UCSD-AML1 (cell line): ENCODE results near the gene GP1BA.

Experiments used
- DNase-seq: peaks from one replicate; lab custom pipeline; 2025; ENCODE audit not compliant: unreplicated experiment; lab: John Stamatoyannopoulos, UW

Gene GP1BA

GRCh38 chr17:4949321-4950074 lies 17.4 kb downstream of the GP1BA start:
- peak; percentile 78 for DNase-seq

DNA sequence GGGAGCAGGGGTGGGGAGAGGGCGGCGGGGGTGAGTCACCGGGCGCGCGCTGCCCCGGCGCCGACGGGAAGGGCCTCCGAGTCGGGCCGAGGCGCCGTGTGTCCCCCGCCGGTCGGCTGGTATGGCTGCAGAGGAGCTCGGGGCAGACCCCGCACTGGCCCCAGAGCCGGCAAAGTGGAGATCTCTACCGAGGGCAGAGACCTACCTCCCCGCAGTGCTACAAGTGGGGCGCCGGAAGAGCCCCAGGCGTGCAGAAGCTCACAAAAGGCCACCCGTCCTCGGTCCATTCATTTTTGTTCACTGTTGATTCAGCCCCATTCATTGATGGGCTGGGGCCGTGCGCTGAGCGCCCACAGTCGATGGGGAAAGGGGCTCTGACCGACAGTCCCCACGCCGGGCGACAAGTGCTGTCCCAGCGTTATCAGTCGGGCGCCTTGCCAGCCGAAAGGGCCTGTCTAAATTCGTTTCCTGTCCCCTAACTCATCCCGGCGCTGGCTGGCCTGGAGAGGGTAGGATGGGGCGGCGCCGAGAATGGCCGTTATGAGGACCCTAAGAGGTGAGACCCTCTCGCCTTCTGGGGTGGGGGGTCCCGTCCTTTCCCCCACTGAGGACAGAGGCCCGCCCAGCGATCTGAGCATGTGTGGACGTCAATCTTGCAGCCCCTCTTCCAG lies 18.1 kb downstream of the GP1BA start:
- peak; percentile 68 for DNase-seq

- no peak for DNase-seq
Measured at GRCh38 chr17:4950746-4951204, 18.7 kb downstream of the GP1BA start, which contains the start of gene ENO3. TSS of gene ENO3 (plus strand) at chr17:4951119. CDS start at chr17:4951830, 711 bp downstream.

DNA sequence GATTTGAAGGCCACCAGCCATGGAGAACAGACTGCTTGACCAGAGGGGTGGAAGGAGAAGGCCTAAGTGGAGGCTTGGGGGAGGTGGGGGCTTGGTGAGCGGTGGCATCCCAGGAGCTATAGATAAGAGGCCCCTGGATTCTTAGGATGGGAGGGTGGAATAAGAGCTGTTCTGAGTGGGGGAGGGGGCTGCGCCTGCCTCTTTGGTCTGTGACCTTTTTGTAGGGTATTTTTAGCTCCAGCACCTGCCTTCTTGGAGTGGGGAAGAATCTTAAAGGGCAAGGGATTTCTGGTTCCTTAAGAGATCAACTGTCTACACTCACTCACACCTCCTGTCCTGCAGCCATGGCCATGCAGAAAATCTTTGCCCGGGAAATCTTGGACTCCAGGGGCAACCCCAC lies 19.4 kb downstream of the GP1BA start:
- no peak for DNase-seq

- DNase-seq: no peak
Measured at GRCh38 chr17:4953451-4953961, 21.4 kb downstream of the GP1BA start.

DNA sequence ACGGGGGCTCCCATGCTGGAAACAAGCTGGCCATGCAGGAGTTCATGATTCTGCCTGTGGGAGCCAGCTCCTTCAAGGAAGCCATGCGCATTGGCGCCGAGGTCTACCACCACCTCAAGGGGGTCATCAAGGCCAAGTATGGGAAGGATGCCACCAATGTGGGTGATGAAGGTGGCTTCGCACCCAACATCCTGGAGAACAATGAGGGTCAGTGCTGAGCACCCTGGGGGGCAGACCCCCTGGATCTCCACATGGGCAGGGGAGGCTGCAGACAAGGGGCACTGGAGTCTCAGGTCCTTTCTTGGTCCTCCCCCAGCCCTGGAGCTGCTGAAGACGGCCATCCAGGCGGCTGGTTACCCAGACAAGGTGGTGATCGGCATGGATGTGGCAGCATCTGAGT lies 23.0 kb downstream of the GP1BA start:
- no peak for DNase-seq

DNA sequence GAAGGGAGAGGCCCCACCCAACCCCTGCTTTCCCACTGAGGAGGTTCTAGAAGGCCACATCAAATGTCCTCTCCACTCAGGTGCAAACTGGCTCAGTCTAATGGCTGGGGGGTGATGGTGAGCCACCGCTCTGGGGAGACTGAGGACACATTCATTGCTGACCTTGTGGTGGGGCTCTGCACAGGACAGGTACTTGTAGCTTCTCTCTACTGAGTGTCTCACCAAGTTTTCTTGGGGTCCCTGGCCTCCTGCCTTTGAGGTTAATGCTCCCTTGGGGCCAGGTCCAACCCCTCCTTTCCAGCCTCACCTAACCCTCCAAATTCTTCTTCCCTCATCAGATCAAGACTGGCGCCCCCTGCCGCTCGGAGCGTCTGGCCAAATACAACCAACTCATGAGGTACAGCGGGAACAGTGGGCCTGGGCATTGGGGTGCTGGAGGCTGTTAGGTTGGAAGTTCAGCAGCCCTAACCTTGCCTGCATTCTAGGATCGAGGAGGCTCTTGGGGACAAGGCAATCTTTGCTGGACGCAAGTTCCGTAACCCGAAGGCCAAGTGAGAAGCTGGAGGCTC lies 24.5 kb downstream of the GP1BA start:
- peak; percentile 58 for DNase-seq

DNA sequence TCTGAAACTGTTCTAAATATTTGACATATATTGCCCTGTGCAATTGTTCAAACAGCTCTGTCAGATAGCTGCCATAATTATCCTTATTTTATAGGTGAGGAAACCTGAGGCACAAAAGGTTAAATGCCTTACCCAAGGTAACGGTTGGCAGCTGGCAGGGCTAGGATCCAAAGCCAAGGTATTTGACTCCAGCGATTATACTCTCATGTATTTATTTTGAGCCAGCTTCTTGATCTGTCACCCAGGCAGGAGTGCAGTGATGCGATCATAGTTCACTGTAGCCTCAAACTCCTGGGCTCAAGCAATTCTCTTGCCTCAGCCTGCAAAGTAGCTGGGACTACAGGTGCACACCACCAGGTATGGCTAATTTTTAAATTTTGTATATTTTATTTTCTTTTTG lies 26.0 kb downstream of the GP1BA start:
- DNase-seq: no peak

DNA sequence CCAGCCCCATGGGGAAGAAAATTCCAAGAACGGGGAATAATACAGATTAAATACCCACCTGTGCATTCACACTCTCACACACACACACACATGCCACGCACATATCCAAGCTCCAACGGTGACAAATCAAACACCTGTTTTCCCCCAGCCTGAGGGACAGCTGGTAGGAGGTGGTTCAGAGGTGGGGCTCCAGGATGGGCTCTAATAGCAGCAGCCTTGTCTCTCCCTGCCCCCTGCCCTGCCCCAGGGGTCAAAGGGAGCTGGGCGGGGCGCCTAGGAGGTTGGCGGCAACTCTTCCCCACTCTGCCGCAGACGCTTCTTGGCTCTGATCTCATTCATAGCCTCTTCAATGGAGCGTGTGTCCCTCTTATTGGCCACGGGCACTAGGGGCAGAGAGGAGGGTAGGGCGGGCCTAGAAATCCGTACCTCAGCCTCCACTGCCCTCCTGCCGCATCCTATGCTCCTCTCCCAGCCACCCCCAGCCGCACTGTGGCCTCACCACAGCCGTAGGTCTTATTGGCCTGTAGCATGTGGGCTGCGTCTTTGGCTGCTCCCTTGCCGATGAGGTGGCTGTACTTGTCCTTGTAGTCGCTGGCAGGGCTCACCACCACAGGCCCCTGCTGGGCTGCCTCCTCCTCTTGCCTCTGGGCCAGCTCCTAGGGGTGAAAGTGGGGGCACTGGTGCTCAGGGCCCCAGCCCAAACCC lies 27.3 kb downstream of the GP1BA start:
- no peak for DNase-seq

- no peak for DNase-seq
Measured at GRCh38 chr17:4960279-4960922, 28.3 kb downstream of the GP1BA start.

DNA sequence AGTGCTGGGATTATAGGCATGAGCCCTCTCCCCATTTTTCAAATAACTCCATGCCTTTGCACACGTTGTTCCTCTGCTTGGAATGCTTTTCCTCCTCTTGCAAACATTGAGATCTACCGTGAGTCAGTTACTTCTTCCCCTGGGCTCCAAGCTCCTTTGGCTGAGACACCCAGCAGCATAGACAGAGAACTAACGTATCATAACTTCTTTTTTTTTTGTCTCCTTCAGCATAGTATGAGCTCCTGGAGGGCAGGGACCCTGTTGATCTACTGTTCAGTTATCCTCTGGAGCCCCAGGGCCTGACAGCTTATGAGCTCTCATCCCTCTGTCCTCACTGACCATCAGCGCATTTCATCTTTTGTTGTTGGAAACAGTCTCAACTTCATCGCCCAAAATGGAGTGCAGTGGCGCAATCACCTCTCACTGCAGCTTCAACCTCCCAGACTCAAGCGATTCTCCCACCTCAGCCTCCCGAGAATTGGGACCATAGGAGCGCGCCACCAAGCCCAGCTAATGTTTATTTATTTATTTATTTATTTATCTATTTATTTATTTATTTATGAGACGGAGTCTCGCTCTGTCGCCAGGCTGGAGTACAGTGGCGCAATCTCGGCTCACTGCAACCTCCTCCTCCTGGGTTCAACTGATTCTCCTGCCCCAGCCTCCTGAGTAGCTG lies 33.4 kb downstream of the GP1BA start:
- no peak for DNase-seq

- peak; percentile 97 for DNase-seq
Measured at GRCh38 chr17:4966844-4967538, 34.9 kb downstream of the GP1BA start.

- DNase-seq: peak; percentile 97
Measured at GRCh38 chr17:4967539-4968485, 35.7 kb downstream of the GP1BA start, which contains the start of gene SPAG7. TSS of gene SPAG7 (minus strand) at chr17:4967817. CDS start at chr17:4967804, 13 bp downstream.

GRCh38 chr17:4968486-4969046 lies 36.5 kb downstream of the GP1BA start:
- DNase-seq: no peak

DNA sequence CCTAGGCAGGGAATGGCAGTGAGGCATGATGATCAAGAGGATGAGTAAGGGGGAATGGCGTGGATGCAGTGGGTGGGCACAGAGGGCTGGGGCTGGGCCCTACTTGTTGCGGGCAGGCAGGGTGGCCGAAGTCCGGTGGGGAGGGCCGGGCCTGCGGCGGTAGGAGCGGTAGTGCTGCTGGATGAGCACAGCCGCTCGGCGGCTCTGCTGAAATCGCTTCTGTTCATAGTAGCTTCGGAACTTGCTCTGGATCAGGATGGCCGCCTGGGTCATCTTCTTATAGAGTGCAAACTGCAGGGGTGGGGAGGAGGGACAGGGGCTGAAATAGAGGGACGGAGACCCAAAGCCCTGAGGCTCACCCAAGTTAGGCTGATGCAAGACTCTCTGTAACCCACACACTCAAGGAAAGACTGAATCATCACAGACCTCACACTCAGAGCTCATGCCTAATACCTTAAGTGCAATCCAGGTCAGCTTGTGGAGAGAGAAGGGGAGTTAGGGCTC lies 37.0 kb downstream of the GP1BA start:
- peak; percentile 29 for DNase-seq

DNA sequence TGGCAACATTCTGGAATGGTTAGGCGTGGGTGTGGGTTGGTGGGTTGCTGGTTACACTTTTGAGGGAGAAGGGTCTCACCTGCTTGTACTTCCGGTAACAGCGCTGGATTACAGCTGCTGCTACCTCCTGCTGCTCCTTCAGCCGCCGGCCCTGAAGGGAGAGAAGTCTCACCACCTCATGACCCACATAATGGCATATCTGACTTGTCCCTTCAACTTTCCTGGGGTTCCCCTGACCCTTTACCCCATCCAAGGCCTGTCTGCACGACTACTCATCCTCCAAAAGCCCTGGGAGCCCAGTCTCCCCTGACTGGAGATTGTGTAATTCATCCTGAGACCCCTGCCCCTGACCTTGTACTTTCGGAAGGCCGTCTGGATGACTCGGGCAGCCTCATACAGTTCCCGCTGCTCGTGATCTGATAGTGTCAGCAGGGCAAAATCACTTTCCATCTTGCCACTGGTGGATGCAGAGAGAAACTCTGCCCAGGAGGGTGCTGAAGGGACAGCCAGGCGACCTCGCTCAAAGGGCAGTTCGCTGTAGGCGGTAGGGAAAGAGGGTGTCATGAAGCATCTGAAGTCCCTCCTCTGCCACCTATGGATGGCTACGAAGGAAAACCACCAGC lies 37.6 kb downstream of the GP1BA start:
- DNase-seq: no peak

DNA sequence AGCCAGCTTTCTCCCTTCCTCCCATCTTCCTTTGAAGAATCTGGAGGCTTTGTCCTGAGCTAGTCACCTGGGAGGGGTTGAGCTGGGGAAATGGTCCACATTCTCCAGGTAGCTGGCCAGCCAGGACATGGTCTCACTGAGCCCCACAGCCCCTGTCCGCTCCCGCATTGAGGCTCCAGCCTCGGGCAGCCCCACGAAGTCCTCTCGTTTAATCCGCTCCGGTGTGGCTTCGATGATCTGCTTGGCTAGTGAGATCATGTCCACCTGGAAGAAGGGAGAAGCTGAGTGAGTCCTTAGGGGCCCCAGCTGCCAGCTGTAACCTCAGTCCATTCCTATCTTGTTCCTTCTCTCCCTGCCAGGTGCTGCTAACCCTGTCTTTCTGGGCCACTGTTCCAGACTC lies 38.2 kb downstream of the GP1BA start:
- DNase-seq: no peak
